ENCODE results near the gene SAMSN1.
"Not testable (repeated sequence)": the region's sequence is repeated elsewhere in the genome, so short reads cannot be mapped to it uniquely, and the experiment has no call there.

- not testable (repeated sequence) for TF ChIP-seq POLR2A (IDR thresholded peaks at IDR 0.05); CTCF (IDR thresholded peaks at IDR 0.05 in 8 of 11, conservative IDR thresholded peaks at IDR 0.05 in 3 of 11); POLR2AphosphoS5 (IDR thresholded peaks at IDR 0.05)
Measured at GRCh38 chr21:14506859-14507457, 39.2 kb downstream of the SAMSN1 start.
